GM19452 (cell line): ENCODE measurements around the gene PAN3.
A peak's percentile ranks its signal among the peaks of the same experiment; 100 is the strongest.

Experiments
- ATAC-seq: cut with Tn5 transposase; IDR thresholded peaks from one replicate; pipeline ENCODE4 v1.9.1; 2021; ENCODE audit not compliant: unreplicated experiment

PAN3 gene

DNA sequence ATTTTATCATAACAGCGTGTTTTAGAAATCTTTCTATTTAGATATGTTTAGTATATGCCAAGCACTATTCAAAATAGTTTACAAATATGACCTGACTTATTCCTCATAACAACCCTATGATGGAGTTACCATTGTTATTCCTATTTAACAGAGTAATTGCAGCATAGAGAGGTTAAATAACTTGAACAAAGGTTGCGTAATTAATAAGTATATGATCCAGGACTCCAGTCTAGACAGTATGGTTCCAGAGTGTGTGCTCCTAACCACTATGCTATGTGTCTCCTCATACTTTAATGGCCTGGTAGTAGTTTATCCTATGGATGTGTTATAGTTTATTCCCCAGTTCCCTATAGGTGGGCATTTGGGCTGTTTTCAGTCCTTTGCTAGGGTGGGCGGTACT lies 145.3 kb downstream of the PAN3 start:
- ATAC-seq: no peak

DNA sequence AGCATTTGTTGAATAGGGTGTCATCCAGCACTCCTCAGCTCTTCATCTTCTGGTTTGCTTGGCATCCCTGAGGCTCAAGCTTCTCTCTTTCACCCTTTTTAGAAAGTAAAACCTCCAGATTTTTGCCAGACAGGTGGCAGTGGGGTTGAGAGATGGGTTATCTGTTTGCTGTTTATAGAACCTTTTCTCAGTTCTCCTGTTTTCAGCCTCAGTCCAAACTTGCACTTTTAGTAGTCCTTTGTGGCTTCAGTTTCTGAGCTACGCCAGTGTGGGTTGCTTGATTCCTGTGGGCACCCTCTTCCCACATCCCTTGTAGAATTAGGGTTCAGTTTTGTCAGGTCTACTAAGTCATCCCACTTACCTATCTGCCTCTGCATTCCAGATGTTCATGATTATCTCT lies 147.9 kb downstream of the PAN3 start:
- peak; percentile 68 for ATAC-seq

DNA sequence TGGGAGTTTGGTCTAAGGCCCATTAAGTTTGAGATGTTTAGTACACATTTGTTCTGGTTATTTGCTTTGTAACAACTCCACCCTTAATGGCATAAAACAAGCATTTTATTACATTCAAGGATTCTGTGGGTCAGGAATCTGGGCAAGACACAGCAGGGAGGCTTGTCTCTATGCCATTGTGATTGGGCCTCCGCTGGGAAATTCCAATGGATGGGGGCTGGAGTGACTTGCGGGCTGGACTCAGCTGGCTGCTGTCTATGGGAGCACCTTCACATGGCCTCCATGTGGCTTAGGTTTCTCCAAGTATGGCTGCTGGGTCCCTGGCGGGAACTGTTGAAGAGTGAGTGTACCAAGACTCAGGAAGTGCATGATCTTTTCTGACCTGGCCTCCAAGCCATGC lies 159.0 kb downstream of the PAN3 start:
- no peak for ATAC-seq

DNA sequence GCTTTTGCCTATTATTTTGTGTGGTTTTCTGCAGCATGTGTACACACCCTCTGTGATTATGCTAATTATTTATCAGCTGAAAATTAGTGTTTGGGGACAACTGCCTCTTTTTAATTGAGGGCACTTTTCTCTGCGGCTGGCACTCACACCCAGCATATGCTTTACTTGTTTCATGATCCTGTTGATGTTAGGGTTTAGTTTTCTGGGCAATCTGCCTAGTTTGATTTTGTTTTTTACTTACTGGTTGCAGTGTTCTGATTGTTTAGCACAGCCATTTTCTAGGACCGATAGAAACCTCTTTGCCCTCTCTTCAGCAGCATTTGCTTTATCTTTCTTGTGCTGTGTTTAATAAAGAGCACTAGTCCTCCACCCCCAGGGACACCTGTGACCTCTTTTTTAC lies 161.6 kb downstream of the PAN3 start:
- no peak for ATAC-seq

DNA sequence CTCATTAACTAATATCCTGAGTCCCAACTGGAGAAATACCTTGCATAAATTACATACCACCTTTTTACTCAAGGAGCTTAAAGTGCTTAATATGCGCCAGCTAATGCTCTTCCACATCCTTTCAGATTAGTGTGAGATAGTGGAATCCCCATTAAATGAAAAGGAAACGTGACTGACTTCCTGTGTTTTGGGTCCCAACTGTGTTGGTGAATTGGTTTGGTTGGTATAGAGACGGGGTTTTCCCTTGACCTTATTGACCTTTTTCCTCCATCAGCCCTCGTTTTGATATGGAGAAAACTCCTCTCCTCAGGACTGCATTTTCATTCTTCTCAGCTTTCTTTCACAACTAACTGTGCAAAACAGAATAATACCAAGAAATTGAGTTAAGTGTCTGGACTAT lies 163.5 kb downstream of the PAN3 start:
- ATAC-seq: no peak

DNA sequence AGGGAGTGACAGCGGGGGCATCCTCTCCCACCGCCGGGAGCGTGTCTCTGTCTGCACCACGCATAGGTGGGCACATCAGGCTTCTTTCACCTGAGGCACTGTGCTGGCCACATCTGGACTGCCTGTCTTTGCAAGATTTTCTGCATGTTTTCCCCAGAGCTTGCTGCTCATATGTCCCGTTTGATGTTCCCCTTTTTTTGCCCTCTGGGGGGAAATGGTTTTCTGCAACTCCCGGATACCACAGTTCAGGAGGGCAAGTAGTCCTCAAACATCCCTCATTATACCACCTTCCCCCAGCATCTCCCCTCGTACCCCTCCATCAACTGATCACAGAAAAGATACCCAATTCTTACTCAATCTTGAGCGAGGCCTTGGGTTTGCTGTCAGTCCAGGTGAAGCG lies 168.0 kb downstream of the PAN3 start:
- no peak for ATAC-seq

DNA sequence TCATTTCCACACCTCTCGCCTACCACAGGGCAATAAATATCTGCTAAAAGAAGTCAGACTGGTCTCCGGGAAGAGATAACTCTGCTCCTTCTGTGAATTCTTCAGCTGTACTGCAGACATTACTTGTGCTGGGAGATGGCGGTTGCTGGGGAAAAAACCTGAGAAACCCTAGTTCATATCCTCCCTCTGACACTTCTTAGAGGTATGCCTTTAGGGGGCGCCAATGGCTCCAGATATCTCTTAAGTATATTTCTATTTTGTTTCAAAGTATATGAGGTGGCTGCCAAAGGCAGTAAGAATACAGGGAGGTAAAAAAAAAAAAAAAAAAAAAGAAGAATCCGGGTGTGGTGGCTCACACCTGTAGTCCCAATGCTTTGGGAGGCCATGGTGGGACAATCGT lies 175.2 kb downstream of the PAN3 start:
- ATAC-seq: no peak

DNA sequence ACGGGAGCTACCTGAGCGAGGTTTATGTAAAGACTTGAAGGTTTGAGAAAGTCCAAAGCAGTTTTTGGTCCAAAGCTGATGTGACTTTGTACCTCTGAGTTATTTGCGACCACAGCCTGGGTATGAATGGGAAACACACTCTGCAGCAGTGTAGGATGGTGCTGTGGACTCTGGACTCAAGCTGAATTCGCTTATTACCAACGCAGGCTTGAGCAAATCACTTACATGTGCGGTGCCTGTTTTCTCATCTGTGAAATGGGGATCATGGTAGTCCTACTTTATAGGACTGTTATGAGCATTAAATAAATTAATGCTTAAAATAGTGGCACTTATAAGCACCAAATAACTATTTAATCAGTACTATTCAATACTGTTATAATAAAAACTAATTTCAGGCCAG lies 176.5 kb downstream of the PAN3 start:
- no peak for ATAC-seq

DNA sequence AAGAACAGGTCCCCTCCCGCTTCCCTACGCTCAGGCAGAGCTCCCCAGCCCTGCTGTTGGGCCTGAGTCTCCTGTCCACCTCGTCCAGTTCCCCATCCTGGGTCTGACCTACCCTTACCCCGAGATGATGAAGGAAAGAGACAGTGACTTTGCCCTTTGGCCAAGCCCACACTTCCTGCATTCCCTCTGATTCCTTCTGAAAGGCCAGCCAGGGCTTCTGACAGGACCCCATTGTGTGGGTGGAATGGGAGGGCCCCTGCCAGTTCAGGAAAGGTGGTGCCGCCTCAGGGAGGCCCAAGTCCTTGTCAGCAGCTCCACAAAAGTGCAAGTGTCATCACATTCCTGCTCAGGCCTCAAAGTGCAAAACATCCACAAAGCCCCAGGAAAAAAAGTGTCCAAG lies 177.8 kb downstream of the PAN3 start:
- no peak for ATAC-seq

DNA sequence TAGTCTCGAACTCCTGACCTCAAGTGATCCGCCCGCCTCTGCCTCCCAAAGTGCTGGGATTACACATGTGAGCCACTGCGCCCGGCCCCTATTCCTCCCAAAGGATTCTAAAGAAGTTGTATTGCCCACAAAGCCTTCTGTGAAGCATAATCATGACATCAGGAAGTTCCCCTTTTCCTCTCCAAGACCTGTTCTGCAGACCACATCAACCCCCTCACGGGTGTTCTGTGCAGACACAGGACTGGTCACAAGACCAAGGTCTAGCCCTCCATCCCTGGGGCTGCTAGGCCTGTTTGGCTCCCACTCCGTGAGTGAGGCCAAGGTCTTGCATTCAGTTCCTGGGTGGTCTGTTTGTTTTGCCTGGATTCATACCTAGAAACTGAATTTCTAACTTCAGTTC lies 178.5 kb downstream of the PAN3 start:
- ATAC-seq: no peak

DNA sequence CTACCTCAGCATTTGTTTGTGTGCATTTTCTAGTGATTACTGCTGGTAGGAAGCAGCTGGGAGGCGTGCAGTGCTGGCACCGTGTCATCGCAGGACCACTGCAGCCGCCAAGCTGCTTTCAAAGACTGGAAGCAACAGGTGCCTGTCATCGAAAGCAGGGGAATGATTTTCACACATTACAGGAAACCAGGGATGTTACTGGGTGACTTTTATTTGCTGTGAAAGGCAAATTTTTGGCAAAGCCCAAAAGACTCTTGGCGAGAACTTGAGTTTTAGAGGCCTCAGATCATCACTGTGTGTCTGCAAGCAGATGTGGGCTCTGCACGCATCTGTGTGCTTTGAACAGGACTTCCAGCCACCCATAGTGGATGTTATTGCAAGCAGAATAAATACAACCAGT lies 180.2 kb downstream of the PAN3 start:
- ATAC-seq: no peak

DNA sequence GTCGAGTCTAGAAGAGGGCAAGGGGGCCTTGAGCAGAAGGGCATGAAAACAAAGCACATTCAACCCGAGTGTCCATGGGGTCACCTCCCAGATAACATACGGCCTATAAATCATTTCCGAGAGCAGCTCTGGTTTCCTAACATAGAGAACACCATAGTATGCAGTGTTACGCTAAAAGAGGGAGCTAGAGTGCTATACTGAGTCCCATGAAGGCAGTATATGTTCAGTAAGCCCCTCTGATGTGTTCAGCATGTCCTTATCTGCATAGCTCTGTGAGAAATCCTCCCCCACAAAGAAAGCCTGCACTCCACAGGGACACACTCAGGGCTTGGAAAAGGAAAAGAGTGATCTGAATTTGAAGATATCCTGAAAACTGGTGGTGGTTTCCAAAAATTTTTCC lies 181.2 kb downstream of the PAN3 start:
- ATAC-seq: no peak

DNA sequence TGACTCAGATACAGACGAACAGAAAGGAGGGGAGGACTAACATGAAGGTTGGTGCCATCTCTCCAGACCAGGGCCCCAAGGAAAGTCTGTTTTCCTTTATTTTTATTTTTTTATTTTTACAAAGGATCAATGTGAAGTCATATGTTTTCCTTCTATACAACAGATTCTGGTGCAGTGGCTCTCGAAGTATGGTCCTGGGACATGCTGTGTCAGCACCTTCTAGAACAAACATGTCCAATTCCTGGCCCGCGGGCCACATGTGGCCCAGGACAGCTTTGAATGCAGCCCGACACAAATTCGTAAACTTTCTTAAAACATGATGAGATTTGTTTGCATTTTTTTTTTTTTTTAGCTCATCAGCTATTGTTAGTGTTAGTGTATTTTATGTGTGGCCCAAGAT lies 181.9 kb downstream of the PAN3 start:
- no peak for ATAC-seq

DNA sequence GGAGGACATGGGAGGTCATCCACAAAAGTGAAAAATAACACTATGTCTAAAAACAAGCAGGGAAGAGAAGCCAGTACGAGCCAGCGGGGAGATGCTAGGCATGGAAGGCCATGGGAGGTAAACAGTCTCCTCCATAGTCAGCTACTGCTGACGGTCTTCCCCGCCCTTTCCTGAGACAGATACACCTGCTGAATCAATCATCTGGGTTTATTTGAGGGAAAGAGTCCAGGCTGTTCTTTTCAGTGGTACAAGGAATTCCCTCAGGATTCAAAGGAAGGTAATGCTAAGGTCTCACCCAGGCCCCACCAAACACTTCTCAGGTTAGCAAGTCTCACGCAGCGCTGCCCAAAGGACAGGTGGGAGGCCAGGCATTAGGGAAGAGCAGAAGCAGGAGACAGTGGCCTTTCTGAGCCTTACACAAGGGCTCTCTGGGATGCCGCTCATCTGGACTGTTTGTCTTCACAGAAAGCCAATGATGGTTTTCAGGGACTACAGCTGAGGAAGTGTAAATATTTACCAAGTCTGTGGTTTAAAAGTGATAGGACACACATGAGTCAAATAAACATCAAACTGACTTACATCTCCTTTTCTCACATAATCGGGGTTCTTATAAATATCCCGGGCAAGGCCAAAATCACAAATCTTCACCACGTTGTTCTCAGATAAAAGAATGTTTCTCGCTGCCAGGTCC lies 182.7 kb downstream of the PAN3 start:
- ATAC-seq: no peak

DNA sequence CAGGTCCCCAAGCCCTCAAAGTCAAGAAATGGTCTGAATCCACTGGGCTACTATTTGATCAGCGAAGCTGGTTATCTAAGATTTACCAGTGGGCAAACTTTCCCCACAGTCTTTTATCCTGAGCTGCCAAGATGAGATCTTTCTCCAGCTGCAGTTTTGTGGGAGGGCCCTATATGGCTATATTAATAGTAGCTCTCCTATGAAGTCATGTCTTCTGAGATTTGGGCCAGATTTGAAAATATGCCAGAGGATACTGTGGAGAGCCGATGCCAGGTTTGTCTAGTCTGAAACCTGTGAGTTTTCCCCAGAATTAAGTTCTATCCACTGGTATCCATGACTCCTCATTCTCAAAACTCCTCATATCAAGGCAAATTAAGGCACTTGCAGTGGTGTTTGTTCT lies 183.4 kb downstream of the PAN3 start:
- no peak for ATAC-seq

DNA sequence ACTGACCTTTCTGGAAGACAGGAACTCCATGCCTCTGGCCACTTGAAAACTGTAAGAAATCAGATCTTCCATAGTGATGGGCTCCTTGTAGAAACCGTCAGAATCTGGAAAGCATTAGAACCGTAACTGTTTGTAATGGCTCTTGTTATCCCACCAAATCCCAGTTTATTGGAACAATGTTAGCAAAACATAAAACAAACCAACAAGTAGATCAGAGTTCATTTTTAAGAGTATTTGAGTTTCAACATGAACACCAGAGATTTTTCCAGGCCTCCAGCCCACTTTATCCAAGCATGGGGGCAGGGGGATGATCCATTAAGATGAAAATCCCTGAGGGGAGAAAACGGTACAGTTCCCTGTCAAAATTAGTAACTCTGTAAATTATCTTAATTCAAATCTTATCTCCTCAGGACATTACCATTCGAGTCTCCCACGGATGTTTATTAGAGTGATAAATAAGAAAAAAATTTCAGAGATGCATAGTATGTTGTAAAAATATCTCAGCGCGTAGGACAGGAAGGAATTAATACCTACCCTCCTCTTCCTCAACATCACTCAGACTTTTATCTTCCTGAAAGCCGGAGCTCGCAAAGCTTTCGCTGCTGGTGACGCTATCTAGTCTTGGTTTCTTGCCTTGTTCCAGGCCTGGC lies 184.0 kb downstream of the PAN3 start:
- ATAC-seq: no peak

DNA sequence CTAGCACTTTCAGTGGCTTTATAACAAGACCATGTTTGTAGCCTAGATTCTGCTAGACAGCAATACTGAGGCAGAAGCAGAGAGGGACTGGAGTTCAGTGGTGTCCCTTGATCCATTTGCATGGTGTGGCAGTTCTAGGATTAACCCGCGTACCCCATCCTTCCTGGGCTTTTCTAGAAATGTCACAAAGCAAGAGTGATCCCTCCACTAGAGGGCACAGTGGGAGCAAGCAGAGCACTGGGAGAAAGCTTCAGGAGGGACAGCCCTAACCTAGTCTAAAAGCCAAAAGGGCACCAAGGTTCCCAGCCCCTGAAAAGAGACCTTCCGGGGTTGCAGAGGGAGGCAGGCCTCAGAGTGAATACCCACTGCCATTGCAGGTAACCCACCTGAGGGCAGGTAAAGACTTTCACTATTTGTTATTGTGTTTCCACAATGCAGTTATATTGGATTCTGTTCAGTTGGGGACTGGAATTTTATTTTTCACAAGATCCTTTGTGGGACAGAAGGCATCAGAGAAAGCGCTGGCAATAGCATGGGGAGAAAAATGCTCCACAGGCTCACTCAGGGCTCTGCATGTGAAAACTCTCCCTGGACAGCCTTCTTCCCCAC lies 185.9 kb downstream of the PAN3 start:
- ATAC-seq: peak; percentile 55

DNA sequence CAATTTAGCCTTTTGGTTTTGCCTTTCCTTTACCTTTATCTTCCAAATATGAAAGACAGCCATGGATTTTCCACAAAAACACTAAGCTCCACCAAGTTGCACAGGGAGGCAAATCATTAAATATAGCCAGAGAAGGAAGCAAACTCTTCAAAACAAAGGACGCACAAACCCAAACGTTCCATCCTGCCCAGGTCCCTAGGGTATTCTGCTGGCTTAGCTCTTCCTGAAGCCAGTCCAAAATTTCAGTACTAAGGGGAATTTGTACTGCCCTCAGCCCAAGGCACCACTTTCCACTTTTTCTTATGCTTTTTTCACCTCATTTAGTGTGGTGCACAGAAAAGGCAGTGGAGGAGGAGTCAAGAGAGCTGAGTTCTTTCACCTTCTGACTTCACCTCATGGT lies 186.7 kb downstream of the PAN3 start:
- ATAC-seq: no peak

DNA sequence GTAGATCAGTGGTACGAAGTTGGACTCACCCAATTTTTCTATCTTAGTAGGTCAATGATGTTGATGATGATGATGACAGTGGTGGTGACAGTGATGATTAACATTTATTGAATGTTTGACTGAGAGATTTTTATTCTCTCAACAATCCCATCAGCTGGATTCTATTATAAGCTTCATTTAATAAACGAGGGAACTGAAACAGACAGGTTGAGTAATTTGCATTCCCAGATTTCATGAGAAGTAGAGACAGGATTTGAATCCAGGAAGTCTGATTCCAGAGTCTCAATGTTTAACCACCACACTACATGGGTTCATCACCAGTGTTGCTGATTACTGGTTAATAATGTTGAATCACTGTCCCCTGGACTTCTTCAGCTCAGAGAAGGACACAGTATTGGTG lies 187.7 kb downstream of the PAN3 start:
- no peak for ATAC-seq

DNA sequence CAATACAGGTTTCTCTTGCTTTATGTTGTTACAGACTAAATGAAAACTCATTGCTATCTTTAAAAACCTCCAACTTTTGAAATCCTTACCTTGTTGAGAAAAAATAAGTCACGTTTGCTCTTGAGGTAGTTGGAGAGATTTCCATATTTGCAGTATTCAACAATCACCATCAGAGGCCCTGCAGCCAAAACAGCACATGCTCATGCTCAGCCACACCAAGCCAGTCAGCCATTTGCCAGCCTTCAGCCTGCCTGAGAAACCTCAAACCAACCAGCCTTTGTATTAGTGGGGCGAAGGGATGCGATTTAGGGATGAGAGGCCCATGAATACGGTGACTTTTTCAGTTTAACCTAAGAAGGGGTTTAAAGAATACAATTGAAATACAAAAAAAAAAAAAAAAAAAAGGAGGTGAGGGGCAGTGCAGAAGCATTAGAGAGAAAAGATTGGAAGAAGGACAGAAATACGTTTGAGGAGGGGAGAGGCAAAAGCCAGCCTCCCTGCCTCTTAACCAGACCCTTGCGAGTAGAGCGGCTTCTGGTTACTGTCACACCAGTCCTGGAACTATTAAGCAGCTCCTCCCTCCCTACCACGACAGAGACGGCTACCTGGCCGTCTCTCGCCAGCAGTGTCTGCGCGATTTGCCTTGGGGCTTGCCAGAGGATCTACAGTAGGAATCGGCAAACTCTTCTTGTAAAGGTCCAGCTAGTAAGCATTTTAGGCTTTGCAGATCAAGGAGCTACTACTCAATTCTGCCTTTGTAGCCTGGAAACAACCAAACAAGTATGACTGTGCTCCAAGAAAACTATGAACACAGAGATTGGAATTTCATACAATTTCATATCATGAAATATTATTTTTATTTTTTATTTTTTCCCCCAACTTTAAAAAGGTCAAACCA lies 189.3 kb downstream of the PAN3 start:
- ATAC-seq: no peak

DNA sequence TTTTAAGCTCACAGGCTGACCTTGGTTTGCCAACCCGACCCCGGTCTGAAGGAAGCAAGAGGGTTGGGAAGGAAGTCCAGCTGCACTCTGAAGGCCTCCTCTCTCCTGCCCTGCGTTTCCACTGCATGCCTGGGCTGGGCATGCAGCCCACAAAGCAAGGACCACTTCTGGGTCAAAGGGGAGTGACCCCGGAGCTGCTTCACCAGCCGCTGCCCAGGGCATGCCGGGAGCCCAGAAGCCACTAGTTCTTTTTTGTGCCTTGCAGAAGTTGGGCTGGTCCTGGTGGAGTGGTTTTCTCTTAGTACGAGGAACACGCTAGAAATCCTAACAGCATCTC lies 189.9 kb downstream of the PAN3 start:
- no peak for ATAC-seq
